IMR-90 (cell line): ENCODE data around the gene DMRTC2.

Source experiments
- BHLHE40 ChIP-seq: fragments of 150-350 bp; IDR thresholded peaks from 2 replicates; pipeline ENCODE4 v1.6.1; 2016; ENCODE audit warnings: mild to moderate bottlenecking, low read depth, low read length
- CEBPB ChIP-seq: IDR thresholded peaks from 2 replicates; pipeline ENCODE4 v1.6.1; 2012; ENCODE audit warnings: low read depth, low read length, improper control_type of control experiment
- CHD1 ChIP-seq: IDR thresholded peaks from 2 replicates; pipeline ENCODE4 v1.6.1; 2012; ENCODE audit warnings: low read depth, low read length, improper control_type of control experiment
- FOS ChIP-seq: fragments of 150-350 bp; IDR thresholded peaks from 2 replicates; pipeline ENCODE4 v1.6.1; 2016; ENCODE audit warnings: low read depth, low read length
- MXI1 ChIP-seq: IDR thresholded peaks from 2 replicates; pipeline ENCODE4 v1.6.1; 2012; ENCODE audit warnings: low read depth, mild to moderate bottlenecking, low read length, moderate library complexity, borderline replicate concordance
- NFE2L2 ChIP-seq: fragments of 150-350 bp; IDR thresholded peaks from 2 replicates; pipeline ENCODE4 v1.6.1; 2016; ENCODE audit warnings: low read depth, mild to moderate bottlenecking, low read length
- POLR2A ChIP-seq: IDR thresholded peaks from 2 replicates; pipeline ENCODE4 v1.6.1; 2012; ENCODE audit warnings: mild to moderate bottlenecking, low read depth, low read length
- RAD21 ChIP-seq: IDR thresholded peaks from 2 replicates; pipeline ENCODE4 v1.6.1; 2012; ENCODE audit warnings: low read length, improper control_type of control experiment
- RFX5 ChIP-seq: IDR thresholded peaks from 2 replicates; pipeline ENCODE4 v1.8.0; 2012; ENCODE audit warnings: low read depth, mild to moderate bottlenecking, low read length, moderate library complexity
- TF ChIP-seq, protein P1 (sequence below): conservative IDR thresholded peaks from 2 replicates; pipeline ENCODE4 v1.5.1; 2012; ENCODE audit warnings: mild to moderate bottlenecking, low read depth, low read length, improper control_type of control experiment
- TF ChIP-seq, protein P2 (sequence below): fragments of 150-350 bp; IDR thresholded peaks from 2 replicates; pipeline ENCODE4 v1.6.1; 2016; ENCODE audit warnings: low read depth, mild to moderate bottlenecking, low read length, moderate library complexity, borderline replicate concordance

DNA sequence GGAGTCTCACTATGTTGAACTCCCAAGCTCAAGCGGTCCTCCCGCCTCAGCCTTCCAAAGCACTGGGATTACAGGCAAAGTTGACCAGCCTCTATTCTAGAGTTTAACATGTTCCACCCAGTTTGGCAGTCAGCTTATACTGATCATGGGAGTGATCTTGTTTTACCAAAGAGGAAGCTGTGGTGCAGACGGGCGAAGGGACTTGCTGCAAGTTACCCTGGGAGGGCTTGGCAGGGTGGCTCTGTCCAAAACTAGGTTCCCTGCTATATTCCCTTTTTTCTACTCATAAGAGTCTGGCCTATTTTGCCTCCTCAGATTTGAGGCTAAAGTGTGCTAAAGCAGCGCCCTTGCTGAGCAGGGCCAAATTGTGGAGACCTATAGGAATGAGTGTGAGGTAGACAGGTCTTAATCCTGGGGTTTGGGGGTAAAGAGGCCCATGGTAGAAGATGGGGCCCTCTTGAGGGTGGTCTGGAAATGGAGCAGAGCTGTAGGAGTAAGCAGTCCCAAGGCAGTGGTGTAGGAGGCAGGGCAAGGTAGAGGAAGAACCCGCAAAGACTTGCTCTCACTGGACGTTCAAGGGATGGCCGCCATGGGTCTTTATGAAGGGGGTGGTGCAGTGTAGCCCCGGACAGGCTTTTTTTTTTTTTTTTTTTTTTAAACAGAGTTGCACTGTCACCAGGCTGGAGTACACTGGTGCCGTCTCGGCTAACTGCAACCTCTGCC is 18.5 kb downstream of the DMRTC2 start:
- TF ChIP-seq, protein P1, sequence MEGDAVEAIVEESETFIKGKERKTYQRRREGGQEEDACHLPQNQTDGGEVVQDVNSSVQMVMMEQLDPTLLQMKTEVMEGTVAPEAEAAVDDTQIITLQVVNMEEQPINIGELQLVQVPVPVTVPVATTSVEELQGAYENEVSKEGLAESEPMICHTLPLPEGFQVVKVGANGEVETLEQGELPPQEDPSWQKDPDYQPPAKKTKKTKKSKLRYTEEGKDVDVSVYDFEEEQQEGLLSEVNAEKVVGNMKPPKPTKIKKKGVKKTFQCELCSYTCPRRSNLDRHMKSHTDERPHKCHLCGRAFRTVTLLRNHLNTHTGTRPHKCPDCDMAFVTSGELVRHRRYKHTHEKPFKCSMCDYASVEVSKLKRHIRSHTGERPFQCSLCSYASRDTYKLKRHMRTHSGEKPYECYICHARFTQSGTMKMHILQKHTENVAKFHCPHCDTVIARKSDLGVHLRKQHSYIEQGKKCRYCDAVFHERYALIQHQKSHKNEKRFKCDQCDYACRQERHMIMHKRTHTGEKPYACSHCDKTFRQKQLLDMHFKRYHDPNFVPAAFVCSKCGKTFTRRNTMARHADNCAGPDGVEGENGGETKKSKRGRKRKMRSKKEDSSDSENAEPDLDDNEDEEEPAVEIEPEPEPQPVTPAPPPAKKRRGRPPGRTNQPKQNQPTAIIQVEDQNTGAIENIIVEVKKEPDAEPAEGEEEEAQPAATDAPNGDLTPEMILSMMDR = no peak
- TF ChIP-seq FOS = no peak
- no peak for TF ChIP-seq POLR2A
- TF ChIP-seq, protein P2, sequence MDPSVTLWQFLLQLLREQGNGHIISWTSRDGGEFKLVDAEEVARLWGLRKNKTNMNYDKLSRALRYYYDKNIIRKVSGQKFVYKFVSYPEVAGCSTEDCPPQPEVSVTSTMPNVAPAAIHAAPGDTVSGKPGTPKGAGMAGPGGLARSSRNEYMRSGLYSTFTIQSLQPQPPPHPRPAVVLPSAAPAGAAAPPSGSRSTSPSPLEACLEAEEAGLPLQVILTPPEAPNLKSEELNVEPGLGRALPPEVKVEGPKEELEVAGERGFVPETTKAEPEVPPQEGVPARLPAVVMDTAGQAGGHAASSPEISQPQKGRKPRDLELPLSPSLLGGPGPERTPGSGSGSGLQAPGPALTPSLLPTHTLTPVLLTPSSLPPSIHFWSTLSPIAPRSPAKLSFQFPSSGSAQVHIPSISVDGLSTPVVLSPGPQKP = no peak
- no peak for TF ChIP-seq RAD21
- TF ChIP-seq NFE2L2 = no peak
- TF ChIP-seq CEBPB = no peak
- TF ChIP-seq RFX5 = no peak
- TF ChIP-seq MXI1 = no peak
- no peak for TF ChIP-seq CHD1
- no peak for TF ChIP-seq BHLHE40
